GM23248 (cell line): ENCODE results near the gene CCDC69.

Experiments used
- EZH2 ChIP-seq: fragments of 200-600 bp; sonication (generic); IDR thresholded peaks from 2 replicates; pipeline ENCODE4 v1.6.1; 2018; ENCODE audit warnings: antibody characterized with exemption, mild to moderate bottlenecking; ENCODE audit not compliant: insufficient read depth, poor library complexity, severe bottlenecking
- EZH2phosphoT487 ChIP-seq: fragments of 200-600 bp; sonication (generic); IDR thresholded peaks from 2 replicates; pipeline ENCODE4 v1.6.1; 2018; ENCODE audit warnings: antibody characterized with exemption, moderate library complexity, mild to moderate bottlenecking, low read depth; ENCODE audit not compliant: insufficient read depth

GRCh38 chr5:151238303-151238741 lies 14.4 kb upstream of the CCDC69 start:
- TF ChIP-seq EZH2 (no peak), EZH2phosphoT487 (no peak)
